IPS-18a (cell line): ENCODE measurements around the gene VSX2.

ENCODE experiments used
- H3K27ac ChIP-seq: one replicate; pipeline ENCODE4 v1.5.1; 2013; ENCODE audit warnings: low read length
- H3K27me3 ChIP-seq: one replicate; pipeline ENCODE4 v1.6.1; 2013; ENCODE audit warnings: mild to moderate bottlenecking, low read length; ENCODE audit not compliant: control insufficient read depth, insufficient read depth
- H3K36me3 ChIP-seq: one replicate; pipeline ENCODE4 v1.6.1; 2013; ENCODE audit warnings: low read depth, low read length; ENCODE audit not compliant: control insufficient read depth
- H3K4me1 ChIP-seq: one replicate; pipeline ENCODE4 v1.6.1; 2013; ENCODE audit warnings: low read depth, low read length; ENCODE audit not compliant: control insufficient read depth
- H3K4me3 ChIP-seq: one replicate; pipeline ENCODE4 v1.5.1; 2013; ENCODE audit warnings: low read length
- H3K9ac ChIP-seq: one replicate; pipeline ENCODE4 v1.6.1; 2013; ENCODE audit warnings: mild to moderate bottlenecking, low read length, moderate library complexity
- H3K9me3 ChIP-seq: one replicate; pipeline ENCODE4 v1.6.1; 2013; ENCODE audit warnings: low read depth, low read length; ENCODE audit not compliant: control insufficient read depth

Gene VSX2

GRCh38 chr14:74238974-74239847, at the start of gene VSX2:
Gene VSX2, plus strand, starts transcription at chr14:74239449. Its CDS starts 113 bp downstream, at chr14:74239562.
- Histone ChIP-seq H3K9ac (no peak within 1 kb of the TSS), H3K27me3 (peaks cover 77% of the 10 kb centered on the region), H3K36me3 (no peaks in the 10 kb centered on the region), H3K27ac (no peak within 1 kb of the TSS), H3K4me1 (peaks cover 14% of the 10 kb centered on the region), H3K9me3 (no peaks in the 10 kb centered on the region), H3K4me3 (peak within 1 kb of the TSS; percentile 43)

GRCh38 chr14:74190927-74191575, 48.2 kb upstream of the VSX2 start:
- no peak overlapping the region for H3K4me3 ChIP-seq
- H3K4me1 ChIP-seq = no peaks in the 10 kb centered on the region
- no peak overlapping the region for H3K27ac ChIP-seq
- no peaks in the 10 kb centered on the region for H3K9me3 ChIP-seq
- no peaks in the 10 kb centered on the region for H3K27me3 ChIP-seq
- no peak overlapping the region for H3K9ac ChIP-seq
- no peaks in the 10 kb centered on the region for H3K36me3 ChIP-seq

- no peak overlapping the region for H3K9ac ChIP-seq
- H3K9me3 ChIP-seq = no peaks in the 10 kb centered on the region
- H3K27ac ChIP-seq = no peak overlapping the region
- H3K4me1 ChIP-seq = no peaks in the 10 kb centered on the region
- H3K4me3 ChIP-seq = no peak overlapping the region
- H3K27me3 ChIP-seq = no peaks in the 10 kb centered on the region
- H3K36me3 ChIP-seq = peaks cover 10% of the 10 kb centered on the region
These were observed 44.6 kb upstream of the VSX2 start for GRCh38 chr14:74194506-74195274.

GRCh38 chr14:74195623-74196022, 43.6 kb upstream of the VSX2 start:
- peaks cover 12% of the 10 kb centered on the region for H3K36me3 ChIP-seq
- H3K27me3 ChIP-seq = no peaks in the 10 kb centered on the region
- no peak overlapping the region for H3K9ac ChIP-seq

GRCh38 chr14:74198441-74199234, 40.6 kb upstream of the VSX2 start:
- Histone ChIP-seq H3K9ac (no peak overlapping the region), H3K9me3 (no peaks in the 10 kb centered on the region), H3K27me3 (no peaks in the 10 kb centered on the region), H3K4me1 (no peaks in the 10 kb centered on the region), H3K4me3 (no peak overlapping the region), H3K27ac (no peak overlapping the region), H3K36me3 (peaks cover 21% of the 10 kb centered on the region)

More at GRCh38 chr14:74195623-74196022, 43.6 kb upstream of the VSX2 start:
- no peaks in the 10 kb centered on the region for H3K9me3 ChIP-seq
- H3K27ac ChIP-seq = no peak overlapping the region
- H3K4me3 ChIP-seq = no peak overlapping the region
- H3K4me1 ChIP-seq = no peaks in the 10 kb centered on the region

GRCh38 chr14:74202113-74202512, 37.1 kb upstream of the VSX2 start:
- no peak overlapping the region for H3K27ac ChIP-seq
- no peaks in the 10 kb centered on the region for H3K4me1 ChIP-seq
- no peaks in the 10 kb centered on the region for H3K27me3 ChIP-seq
- peaks cover 23% of the 10 kb centered on the region for H3K36me3 ChIP-seq
- no peak overlapping the region for H3K4me3 ChIP-seq
- no peaks in the 10 kb centered on the region for H3K9me3 ChIP-seq
- H3K9ac ChIP-seq = no peak overlapping the region

GRCh38 chr14:74203639-74204038, 35.6 kb upstream of the VSX2 start:
- no peaks in the 10 kb centered on the region for H3K9me3 ChIP-seq
- peaks cover 23% of the 10 kb centered on the region for H3K36me3 ChIP-seq
- no peak overlapping the region for H3K9ac ChIP-seq
- no peaks in the 10 kb centered on the region for H3K27me3 ChIP-seq
- H3K4me3 ChIP-seq = no peak overlapping the region
- no peaks in the 10 kb centered on the region for H3K4me1 ChIP-seq
- H3K27ac ChIP-seq = no peak overlapping the region

GRCh38 chr14:74204491-74204890, 34.8 kb upstream of the VSX2 start:
- no peak overlapping the region for H3K4me3 ChIP-seq
- no peak overlapping the region for H3K9ac ChIP-seq
- H3K27ac ChIP-seq = no peak overlapping the region
- H3K4me1 ChIP-seq = no peaks in the 10 kb centered on the region
- peaks cover 15% of the 10 kb centered on the region for H3K36me3 ChIP-seq
- no peaks in the 10 kb centered on the region for H3K27me3 ChIP-seq
- H3K9me3 ChIP-seq = no peaks in the 10 kb centered on the region

- peaks cover 11% of the 10 kb centered on the region for H3K36me3 ChIP-seq
- no peaks in the 10 kb centered on the region for H3K4me1 ChIP-seq
- H3K27me3 ChIP-seq = no peaks in the 10 kb centered on the region
These were observed 33.4 kb upstream of the VSX2 start for GRCh38 chr14:74205882-74206281.

GRCh38 chr14:74207943-74208342, 31.3 kb upstream of the VSX2 start:
- H3K4me1 ChIP-seq = no peaks in the 10 kb centered on the region
- H3K9me3 ChIP-seq = no peaks in the 10 kb centered on the region
- H3K9ac ChIP-seq = no peak overlapping the region
- peaks cover 7% of the 10 kb centered on the region for H3K36me3 ChIP-seq
- H3K4me3 ChIP-seq = no peak overlapping the region
- H3K27me3 ChIP-seq = no peaks in the 10 kb centered on the region
- H3K27ac ChIP-seq = no peak overlapping the region

More at GRCh38 chr14:74205882-74206281, 33.4 kb upstream of the VSX2 start:
- Histone ChIP-seq H3K9me3 (no peaks in the 10 kb centered on the region), H3K27ac (no peak overlapping the region), H3K9ac (no peak overlapping the region), H3K4me3 (no peak overlapping the region)

GRCh38 chr14:74208642-74209041, 30.6 kb upstream of the VSX2 start:
- Histone ChIP-seq H3K36me3 (peaks cover 2% of the 10 kb centered on the region), H3K4me1 (no peaks in the 10 kb centered on the region), H3K4me3 (no peak overlapping the region), H3K9me3 (no peaks in the 10 kb centered on the region), H3K27ac (no peak overlapping the region), H3K9ac (no peak overlapping the region), H3K27me3 (no peaks in the 10 kb centered on the region)
